GM19463 (cell line): ENCODE measurements around the gene KCNH8.
"Not testable (repeated sequence)": the region's sequence is repeated elsewhere in the genome, so short reads cannot be mapped to it uniquely, and the experiment has no call there.

Source experiments
- ATAC-seq: cut with Tn5 transposase; IDR thresholded peaks from one replicate; pipeline ENCODE4 v1.9.1; 2021; ENCODE audit warnings: mild to moderate bottlenecking, moderate library complexity; ENCODE audit not compliant: unreplicated experiment

Gene KCNH8

GRCh38 chr3:19171794-19172193 lies 23.5 kb downstream of the KCNH8 start:
- no peak for ATAC-seq

- no peak for ATAC-seq
Measured at GRCh38 chr3:19173945-19174344, 25.6 kb downstream of the KCNH8 start.

GRCh38 chr3:19183584-19183983 lies 35.3 kb downstream of the KCNH8 start:
- ATAC-seq = no peak

DNA sequence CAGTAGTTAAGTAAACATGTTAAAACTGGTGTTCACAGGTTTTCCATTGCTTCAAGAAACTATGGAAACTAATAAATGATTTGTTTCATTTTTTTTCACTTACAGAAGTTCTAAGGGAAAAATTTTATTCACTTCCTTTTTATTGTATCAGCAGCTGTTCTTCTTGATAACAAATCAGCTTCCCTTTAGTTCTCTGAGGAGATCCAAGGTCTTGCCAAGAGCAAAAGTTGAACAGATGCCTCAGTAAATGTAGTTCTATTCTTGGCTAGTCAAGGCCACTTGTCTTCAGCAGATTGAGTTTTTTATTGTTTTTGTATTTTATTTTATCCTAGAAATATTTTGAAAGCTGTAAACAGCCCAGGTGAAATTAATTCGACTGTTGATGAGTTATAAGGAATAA lies 41.8 kb downstream of the KCNH8 start:
- ATAC-seq = no peak

GRCh38 chr3:19190602-19191001 lies 42.3 kb downstream of the KCNH8 start:
- ATAC-seq = no peak

GRCh38 chr3:19199131-19199530 lies 50.8 kb downstream of the KCNH8 start:
- no peak for ATAC-seq

GRCh38 chr3:19202303-19202702 lies 54.0 kb downstream of the KCNH8 start:
- no peak for ATAC-seq

GRCh38 chr3:19202754-19203153 lies 54.4 kb downstream of the KCNH8 start:
- no peak for ATAC-seq

- ATAC-seq = no peak
Measured at GRCh38 chr3:19206540-19206939, 58.2 kb downstream of the KCNH8 start.

DNA sequence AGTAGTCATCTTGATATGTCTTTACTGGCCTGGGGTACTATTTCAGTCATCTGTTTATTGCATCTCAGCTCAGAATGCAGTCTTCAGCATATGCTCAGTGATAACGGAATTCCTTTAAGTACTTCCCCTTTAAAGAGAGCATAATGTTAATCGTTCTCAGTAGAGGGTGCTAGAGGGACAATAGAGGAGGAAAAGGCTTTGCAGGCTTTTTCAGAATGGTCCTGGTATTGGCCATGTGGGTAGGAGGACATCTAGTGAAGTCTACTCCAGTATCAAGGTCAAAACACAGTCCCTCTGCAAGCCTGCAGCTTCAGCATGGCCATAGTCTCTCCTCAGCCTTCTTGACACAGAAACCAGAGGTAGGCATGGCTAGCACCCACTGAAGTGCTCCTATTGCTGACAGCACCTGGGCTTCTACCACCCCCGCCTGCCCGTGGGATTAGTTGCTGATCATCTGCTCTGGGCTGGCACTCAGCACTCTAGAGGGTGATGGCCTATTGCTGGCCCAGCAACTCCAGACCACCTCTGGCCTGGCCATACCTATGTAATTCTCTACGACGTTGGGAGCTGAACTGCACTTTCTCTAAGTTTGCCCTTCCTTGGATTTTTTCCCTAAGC lies 65.4 kb downstream of the KCNH8 start:
- ATAC-seq = no peak

- no peak for ATAC-seq
Measured at GRCh38 chr3:19215427-19215826, 67.1 kb downstream of the KCNH8 start.

- no peak for ATAC-seq
Measured at GRCh38 chr3:19216669-19217337, 68.5 kb downstream of the KCNH8 start.

DNA sequence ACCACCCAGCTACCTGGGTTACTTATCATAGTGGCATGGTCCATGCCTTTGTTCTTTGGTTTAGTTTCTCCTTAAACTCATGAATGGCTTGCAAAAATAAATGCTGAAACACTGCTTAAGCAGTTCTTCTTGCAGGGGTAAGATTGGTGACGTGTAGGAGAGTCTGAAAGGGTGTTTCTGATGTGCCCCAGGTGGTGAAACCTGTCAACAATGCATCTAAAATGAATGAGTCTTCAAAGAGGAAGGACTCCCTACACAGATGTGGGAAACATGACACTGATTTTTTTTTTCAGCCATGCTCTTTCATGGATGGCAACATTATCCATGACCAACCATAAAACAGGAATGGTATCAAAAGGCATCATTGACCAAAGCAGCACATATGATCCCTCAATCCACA lies 72.0 kb downstream of the KCNH8 start:
- no peak for ATAC-seq

- no peak for ATAC-seq
Measured at GRCh38 chr3:19221081-19221480, 72.8 kb downstream of the KCNH8 start.

DNA sequence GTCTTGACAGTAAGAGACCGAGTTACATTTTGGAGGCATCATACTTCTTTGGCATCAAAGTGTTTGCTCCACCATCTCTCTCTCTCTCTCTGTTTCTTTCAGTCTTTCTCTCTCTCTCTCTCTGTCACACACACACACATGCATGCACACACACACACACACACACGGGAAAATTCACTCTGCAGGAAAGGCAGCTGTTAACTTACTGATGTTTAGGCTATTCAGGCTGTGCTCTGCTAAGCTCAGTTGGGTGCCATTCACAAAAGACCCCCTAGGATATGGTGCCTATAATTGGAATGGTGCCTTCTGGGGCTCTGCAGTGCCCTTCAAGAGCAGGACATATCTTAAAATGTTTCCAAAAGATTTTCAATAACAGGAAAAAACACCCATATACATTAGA lies 78.2 kb downstream of the KCNH8 start:
- ATAC-seq = no peak

- ATAC-seq = no peak
Measured at GRCh38 chr3:19228167-19228566, 79.9 kb downstream of the KCNH8 start.

DNA sequence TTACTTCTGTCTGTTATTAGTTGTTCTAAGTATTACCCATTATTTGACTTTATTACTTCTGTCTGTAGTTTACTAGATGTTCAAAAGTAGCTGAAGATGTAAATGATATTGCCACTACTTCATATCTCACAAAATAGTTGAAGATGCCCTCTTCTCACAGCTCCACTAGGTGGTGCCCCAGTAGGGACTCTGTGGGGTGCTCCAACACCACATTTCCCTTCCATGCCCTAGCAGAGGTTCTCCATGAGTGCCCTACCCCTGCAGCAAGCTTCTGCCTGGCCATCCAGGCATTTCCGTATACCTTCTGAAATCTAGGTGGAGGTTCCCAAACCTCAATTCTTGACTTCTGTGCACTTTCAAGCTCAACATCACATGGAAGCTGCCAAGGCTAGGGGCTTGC lies 80.8 kb downstream of the KCNH8 start:
- no peak for ATAC-seq

DNA sequence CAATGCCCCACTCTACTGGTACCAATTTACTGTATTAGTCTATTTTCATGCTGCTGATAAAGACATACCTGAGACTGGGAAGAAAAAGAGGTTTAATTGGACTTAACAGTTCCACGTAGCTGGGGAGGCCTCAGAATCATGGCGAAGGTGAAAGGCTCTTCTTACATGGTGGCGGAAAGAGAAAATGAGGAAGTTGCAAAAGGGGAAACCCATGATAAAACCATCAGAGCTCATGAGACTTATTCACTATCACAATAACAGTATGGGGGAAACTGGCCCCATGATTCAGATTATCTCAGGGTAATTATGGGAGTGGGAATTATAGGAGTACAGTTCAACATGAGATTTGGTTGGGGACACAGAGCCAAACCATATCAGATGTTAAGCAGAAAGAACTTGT lies 81.6 kb downstream of the KCNH8 start:
- peak; percentile 72 for ATAC-seq

DNA sequence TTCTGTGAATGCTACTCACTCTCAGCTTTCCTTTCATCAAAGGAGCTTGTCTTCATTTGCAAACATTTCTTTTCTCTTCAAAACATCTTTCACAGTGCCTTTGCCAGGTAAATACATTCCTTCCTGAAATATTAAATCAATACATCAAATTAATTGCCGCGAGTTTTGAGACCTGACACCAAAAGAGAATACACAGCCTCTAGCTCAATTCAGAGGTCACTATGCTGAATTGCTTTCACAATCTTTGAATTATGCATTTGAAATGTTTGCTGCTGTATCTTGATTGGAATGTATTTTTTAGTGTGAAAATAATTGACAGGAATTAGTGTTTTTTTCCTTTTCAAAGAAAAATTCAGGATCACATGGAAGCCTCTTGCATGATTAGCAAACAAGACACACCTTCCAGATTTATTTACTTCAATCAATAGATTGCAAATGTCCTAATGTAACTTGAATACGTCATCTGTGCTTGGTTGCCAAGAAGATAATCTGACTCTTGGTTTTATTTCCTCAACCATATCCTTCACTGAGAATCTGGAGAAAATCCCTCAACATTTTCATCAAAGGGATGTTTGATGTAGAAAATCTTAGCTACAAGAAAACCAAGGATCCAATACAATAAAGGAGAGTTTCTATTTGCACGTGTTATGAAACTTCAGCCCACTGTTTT lies 83.6 kb downstream of the KCNH8 start:
- no peak for ATAC-seq

- ATAC-seq = no peak
Measured at GRCh38 chr3:19232566-19232965, 84.3 kb downstream of the KCNH8 start.

GRCh38 chr3:19233882-19234784 lies 85.8 kb downstream of the KCNH8 start:
- not testable (repeated sequence) for ATAC-seq
